NCI-H146 treated with DMSO at 0.1 percent for 48 hours (cell line): ENCODE measurements around the gene LST1.
"Not testable (repeated sequence)": the region's sequence is repeated elsewhere in the genome, so short reads cannot be mapped to it uniquely, and the experiment has no call there.

Source experiments
- DNase-seq: peaks from one replicate; lab custom pipeline; 2025; ENCODE audit not compliant: unreplicated experiment; lab: John Stamatoyannopoulos, UW

The LST1 gene

DNA sequence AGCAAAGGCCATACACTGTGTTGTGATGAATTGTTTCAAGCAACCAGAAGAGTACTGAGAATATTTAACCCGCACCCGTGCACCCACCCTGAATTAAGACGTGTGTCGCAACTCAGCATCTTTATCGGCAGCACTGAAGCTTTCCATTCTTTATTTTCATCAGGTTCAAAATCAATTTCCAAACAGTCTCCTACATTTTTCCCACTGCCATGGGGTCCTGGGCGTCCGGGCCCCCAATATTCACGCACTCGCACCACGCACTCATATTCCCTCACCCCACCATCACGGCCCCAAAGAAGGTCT, 5.7 kb upstream of the LST1 start:
- no peak for DNase-seq

DNA sequence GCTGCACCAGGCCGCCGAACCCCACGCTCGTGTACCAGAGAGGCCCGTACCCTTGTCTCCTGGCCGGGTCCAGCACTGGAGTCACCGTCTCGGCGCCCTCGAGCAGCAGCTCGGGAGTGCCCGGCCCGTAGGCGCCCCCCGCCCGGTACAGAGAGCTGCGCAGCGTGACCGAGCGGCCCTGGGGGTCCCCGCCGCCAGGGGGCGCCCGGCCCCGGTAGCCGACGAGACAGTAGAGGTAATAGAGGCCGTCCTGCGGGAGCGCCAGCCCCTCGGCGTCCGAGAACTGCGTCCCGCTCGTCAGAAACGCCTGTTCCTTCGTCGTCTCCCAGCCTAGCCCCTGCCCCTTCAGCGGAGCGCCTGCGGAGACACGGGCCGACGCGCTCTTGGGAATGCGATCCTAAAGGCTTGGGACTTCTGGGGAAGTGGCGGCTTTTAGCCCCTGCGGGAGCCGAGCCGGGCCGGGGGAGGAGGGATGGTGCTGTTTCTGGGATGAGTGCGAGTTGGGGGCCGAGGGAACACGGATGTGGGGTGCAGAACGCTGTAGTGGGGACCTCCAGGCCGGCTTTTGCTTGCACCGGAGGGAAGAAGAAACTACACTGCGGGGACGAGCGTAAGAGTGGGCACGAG, 5.2 kb upstream of the LST1 start:
- peak; percentile 41 for DNase-seq

DNA sequence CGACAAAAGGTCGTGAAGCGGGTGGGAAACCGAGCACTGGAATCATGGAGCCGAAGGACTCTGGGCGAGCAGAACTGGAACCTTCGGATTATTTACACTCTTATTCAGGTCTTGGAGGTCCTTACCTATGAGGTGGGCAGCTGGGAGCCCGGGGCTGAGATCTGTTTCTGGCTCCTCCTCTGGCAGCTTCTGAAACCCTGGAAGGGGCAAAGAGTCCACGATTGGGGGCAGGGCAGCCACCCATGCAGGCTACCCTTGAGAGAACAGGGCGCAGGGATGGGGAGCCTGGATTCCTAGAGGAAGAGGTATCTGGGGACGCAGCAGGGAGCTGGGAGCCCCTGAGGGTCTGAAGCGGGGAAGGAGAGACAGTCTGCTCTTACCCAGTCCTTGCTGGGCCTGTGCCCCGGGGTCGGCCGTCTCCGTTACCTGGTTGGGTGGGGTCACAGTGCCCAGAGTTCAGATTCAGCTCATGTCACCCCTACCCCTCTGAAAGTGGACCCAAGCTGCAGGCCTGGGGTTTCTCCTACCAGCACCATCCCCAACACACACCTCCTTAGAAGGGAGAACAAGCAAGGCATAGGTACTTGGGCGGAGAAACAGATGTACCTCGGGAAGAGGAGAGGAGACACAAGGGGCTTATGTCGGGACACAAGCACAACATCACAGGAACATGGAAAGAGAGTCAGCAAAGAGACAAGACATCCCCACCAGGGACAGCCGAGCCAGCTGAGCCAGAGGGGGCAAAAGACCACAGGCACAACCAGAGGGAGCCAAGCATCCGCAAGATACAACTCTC, 4.4 kb upstream of the LST1 start:
- no peak for DNase-seq

DNA sequence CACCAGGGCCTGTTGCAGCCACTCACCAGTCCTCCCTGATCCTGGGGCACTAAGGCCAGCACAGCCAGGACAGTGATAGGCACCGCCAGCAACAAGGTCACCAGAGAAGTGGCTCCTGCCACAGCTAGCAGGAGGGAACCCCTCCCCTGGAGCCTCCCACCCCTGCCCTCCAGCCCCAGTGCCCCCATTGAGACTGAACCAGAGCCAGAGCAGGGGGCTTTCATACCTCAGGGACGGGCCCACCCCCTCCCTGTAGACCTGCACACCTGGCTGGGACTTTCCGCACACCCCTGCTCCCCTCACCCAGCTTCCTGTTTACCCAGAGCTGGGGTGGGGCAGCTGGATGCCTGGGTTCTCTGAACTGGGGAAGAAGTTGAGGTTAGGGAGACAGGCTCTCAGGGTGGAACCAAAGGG, 3.8 kb upstream of the LST1 start, which contains the start of gene LTB:
LTB (minus strand) TSS at position 195 of the 414 bp plus-strand sequence; CDS start at position 188, 7 bp downstream.
- no peak for DNase-seq

DNA sequence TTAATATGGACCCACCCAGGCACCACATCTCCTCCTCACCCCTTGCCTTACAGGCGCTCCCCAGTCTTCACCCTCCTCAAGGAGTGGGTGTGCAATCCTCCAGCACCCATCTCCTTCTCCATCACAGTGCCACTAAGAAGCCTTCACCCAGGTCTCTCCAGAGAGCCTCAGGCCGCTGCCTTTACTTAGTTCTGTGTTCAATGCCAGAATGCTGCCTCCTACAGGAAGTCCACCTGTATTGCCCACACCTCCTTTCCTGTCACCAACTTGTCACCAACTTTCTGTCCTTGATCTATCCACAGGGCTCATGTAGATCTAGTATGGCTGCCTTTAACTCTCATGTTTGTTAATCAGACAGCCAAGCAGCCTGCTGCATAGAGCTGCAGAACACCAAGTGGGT, 586 bp upstream of the LST1 start:
- no peak for DNase-seq

DNA sequence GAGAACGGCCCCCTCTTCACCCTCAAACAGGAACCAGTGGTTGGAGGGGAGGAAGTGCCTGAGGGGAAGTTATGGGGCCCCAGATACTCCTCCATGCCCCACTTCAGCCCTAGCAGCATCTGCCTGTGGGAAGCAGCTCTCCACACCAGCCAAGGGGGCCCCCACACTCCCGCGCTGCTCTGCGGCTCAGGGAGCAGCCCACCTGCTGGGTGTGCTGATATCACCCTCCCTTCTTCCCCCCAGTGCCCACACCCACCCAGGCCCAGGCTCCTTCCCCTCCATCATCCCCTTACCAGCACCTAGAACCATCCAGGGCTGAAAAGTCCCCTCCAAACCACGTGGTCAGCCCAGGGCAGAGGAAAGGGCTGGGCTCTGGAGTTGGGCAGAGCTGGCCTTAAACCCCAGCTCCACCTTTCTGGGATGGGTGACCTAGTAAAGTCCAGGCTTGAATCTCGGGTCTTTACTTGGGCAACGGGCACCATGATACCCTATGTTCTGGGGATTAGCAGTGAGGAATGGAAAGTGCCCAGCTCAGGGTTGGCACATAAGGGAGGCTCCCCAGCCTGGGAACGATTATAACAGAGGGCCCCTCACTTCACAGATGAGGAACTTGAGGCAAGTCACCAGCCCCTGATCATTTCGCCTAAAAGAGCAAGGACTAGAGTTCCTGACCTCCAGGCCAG, 663 bp downstream of the LST1 start:
- DNase-seq: no peak

DNA sequence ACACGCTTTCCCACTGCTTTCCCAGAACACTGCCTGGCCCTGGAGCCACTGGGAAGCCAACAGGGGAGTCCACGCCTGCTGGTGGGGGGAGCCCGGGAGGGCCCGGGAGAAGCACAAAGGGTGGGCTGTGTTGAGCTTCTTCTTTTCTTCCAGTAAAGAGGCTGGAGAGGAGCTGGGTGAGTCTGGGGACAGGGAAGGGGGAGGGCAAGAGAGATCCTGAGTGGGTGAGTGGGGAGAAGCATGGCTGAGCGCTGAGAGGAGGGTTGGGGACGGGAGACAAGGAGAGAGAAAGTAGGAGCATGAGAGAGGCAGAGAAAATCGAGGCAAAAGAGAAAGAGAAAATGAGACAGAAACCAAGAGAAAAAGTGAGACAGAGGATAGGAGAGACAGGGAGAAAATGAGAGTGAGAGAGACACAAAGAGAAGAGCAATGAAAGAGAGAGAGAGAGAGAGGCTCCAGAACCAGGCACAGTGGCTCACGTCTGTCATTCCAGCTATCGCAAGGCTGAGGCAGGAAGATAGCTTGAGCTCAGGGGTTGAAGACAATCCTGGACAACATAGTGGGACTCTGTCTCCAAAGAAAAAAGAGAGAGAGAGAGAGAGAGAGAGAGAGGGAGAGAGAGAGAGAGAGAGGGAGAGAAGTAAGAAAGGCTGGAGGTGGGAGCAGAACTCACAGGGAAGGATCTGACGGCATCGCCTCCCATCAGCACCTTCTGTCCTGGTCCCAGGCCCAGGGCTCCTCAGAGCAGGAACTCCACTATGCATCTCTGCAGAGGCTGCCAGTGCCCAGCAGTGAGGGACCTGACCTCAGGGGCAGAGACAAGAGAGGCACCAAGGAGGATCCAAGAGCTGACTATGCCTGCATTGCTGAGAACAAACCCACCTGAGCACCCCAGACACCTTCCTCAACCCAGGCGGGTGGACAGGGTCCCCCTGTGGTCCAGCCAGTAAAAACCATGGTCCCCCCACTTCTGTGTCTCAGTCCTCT, 2.0 kb downstream of the LST1 start:
- no peak for DNase-seq

DNA sequence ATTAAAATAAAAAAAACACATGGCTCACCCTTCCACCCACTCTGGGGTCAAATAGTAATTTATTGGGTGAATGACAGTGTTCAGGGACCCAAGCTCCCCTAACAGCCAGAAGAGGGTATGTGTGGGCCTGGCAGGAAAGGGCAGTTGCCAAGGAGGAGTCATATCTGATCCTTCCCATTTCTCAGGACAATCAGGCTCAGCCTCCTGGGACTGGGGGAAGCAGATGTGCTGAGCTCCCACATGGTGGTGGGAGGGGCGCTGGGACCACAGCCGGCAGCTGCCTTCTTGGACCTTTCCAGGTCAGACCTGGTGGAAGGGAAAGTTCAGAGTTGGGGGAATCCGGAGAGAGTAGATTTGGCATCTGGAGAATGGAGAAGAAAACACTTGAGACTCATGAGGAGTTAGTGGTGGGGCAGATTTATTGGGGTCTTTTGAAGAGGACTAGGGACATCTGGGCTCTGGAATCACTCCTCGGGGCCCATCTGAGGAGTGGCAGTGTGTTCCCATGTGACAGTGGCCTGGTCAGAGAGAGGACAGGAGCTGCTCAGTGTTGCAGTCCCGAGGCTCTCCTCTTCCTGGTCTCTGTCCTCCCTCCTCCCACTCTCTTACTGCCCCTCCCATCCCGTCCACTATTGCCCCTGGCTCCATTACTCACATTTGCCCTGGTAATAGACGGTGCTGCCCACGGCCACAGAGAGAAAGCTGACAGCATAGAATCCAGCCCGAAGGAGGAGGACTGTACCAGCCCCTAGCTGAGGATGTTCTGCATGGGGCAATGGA, 3.0 kb downstream of the LST1 start:
- DNase-seq: no peak

DNA sequence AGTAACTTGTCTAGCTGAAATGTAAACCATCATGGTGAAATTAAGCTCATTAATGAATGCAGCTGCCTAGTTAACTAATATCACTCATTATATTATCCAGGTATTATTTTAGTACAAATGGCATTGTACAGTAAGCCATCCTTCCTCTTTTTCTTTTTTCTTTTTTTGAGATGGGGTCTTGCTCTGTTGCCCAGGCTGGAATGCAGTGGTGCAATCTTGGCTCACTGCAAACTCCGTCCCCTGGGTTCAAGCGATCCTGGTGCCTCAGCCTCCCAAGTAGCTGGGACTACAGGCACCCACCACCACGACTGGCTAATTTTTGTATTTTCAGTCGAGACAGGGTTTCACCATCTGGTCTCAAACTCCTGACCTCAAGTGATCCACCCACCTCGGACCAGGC, 4.6 kb downstream of the LST1 start:
- not testable (repeated sequence) for DNase-seq

DNA sequence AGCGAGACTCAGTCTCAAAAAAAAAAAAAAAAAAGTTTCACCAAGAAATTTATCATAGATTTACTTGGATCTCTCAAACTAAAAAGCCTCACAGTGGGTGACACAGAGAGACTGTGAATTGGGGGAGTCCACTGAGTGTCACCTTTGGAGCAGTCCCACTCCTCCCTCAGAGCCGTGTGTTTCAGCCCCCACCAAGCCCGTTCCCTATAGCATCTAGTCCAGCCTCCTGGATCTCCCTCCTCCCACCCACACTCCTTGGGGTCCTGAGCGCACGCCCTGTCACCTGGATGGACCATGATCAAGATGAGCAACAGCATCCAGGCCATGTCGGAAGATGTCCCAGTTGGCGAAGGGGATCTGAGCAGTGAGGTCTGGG, 6.3 kb downstream of the LST1 start:
- DNase-seq: no peak

DNA sequence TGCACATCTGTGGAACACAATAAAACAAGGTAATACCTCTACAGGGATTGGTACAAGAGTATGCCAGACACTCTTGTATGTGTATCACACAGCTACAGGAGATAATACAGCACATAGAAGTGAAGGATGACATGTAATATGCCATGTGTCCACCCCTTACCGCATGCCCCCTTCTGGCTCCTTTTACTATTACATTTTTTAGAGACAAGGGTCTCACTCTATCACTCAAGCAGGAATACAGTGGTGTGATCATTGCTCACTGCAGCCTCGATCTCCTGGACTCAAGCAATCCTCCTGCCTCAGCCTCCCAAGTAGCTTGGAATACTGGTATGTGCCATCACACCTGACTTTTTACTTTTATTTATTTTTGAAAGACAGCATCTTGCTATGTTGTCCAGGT, 10.9 kb downstream of the LST1 start:
- peak; percentile 17 for DNase-seq

DNA sequence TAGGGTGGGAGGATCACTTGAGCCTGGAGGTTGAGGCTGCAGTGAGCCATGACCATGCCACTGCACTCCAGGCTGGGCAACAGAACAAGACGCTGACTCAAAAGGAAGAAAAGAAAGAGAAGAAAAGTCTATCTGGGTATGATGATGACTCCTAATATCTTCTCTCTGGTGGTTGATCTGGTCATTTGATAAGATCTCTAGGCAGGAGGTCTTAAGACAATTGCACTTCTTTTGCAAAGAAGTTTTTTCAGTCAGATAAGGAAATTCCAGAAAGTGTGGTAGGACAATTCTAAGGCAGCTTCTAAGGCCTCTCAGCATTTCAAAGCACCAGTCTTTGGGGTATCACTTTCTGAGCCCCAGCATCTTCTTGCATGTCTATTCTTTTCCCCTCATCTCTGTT, 21.2 kb downstream of the LST1 start:
- no peak for DNase-seq

DNA sequence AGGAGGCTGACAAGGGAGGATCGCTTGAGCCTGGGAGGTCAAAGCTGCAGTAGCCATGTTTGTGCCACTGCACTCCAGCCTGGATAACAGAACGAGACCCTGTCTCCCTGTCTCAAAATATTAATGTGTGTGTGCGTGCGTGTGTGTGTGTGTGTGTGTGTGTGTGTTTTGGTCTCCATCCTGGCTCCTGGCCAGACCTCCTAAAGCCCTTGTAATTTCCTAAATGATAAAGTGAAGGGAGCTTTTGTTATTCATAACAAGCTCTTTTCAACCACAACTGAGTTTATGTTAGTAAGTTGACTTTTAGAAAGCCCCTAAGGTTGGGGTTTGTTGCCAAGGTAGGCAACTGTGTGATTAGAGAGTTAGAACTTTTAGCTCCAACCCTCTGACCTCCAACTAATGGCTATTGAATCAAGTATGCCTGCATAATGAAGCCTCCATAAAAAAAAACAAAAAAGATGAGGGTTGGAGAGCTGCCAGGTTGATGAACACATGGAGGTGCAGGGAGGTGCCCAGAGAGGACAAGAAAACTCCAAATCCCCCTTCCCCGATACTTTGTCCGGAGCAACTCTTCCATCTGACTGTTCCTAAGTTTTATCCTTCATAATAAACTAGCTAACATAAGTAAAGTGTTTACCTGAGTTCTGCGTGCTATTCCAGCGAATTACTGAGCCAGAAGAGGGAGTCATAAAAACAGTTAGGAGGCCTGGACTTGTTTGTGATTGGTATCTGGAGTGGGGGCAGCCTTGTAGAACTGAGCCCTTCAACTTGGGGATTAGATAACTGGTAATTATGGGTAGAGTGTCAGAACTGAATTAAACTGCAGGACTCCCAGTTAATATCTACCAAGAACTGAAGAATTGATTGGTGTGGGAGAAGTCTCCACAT, 23.7 kb downstream of the LST1 start:
- peak; percentile 68 for DNase-seq

DNA sequence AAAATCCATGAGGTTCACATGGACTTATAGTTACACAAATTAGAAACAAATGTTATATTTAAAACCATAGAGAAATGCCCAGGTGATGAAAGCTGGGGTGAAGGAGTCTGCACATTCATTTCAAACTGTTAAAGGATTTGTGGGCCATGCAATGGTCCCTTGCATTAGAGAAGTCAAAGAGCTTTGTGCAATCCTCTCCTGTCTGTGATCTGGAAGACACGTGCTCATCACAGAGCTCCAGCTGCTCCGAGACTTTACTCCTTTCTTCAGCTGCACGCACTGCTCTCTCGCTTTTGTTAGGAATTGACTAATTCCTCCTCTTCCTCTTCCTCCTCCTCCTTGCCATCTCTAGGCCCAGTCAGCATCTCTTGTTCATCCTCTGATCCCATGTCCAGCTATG, 24.9 kb downstream of the LST1 start:
- no peak for DNase-seq

DNA sequence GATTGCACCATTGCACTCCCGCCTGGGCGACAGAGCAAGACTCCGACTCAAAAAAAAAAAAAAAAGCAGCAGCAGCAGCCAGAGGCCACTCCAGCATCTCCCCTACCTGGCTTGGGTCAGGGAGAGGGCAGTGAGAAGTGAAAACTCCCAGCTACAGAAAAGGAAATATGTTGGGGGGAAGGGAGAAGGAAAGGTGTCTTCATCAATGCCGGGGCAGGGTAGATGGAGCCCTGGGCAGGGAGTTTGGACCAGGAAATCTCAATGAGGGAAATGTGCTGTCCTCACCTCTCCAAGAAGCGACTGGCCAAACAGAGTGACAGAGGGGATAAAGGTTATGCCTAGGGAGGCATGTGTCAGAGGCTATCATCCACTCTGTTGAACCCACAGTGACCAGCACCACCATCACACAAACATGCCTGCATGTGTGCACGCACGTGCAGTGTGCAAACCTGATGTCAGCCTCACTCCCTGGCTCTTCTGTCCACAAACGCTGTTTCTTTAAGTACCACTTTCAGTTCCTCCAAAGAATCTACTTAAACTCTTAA, 28.1 kb downstream of the LST1 start:
- DNase-seq: no peak

DNA sequence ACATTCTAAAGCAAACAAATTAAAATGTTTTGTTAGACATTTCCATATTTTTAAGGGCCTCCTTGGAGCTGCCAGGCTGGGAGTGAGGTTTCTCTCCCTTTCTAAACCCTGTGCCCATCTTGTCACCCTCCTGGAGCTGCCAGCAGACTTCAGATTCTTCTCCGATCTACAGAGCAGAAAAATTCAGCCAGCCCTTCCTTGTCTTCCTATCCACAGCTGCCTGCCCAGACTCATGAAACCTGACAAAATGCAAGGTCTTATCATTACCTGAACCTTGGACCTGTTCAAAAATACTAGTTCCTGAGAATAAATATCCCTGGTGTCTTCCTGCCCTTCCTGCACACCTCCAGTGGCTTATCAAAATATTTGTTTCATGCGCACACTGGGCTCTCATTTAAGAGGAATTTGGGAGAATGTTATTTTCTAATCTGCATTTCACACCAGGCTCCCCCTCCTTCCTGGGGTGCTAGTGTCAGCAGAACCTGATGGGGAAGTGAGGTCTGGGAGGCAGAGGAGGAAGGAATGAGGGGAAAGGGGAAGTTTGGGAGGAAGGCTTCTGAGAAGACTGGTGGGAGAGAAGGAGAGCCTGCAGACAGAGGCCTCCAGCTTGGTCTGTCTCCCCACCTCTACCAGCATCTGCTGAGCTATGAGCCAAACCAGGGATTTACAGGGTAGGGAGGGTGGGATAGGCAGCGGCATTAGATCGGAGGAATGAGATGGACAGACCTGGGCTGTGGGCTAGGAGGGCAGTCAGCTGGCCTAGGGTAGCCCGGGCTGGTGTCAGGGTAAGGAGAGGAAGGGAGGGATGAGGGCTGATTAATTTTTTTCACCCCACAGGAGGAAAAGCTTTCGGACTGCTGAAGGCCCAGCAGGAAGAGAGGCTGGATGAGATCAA, 28.9 kb downstream of the LST1 start, which contains the start of gene AIF1:
AIF1 (plus strand) TSS at position 551 of the 895 bp plus-strand sequence; CDS start at position 647, 96 bp downstream.
- DNase-seq: no peak

DNA sequence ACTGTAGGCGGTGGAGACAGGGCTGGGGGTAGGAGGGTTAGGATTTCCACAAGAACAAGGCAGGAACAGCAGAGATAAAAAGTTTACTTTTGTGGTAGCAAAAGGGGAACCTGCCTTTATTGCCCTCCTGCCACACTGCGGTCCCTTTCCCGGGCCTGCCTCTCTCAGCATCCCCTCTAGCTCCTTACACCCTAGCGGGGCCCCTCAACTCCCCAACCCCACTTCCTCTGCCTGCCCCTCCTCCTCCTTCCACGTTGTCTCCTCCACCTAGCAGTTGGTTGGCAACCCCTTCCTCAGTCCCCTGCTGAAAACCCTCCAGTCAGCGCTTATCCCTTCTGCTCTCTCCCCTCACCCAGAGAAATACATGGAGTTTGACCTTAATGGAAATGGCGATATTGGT, 29.7 kb downstream of the LST1 start:
- no peak for DNase-seq

DNA sequence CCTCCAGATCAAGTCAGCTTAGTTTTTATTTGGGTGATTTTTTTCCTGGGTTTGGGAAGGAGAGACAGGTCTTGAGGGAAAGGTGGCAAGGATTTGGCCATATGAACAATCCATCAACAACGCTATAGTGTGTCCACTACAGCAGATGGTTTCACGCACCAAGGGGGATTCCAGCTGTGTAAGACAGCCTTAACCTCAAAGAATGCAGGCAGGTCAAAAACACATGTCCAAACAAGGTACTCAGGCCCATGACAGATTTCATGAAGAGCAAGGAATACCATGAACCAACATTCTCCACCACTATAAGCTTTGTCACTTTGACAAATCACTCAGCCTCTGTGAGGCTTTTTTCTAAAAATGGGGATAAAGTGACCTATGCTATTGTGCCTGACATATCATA, 30.9 kb downstream of the LST1 start:
- DNase-seq: no peak
